HepG2 (cell line): ENCODE data around the gene ZER1. TPM values are rescaled to one million over a fixed set of nuclear protein-coding genes. Genes with fewer than 3 reads are reported as not detected.

Experiments
- KLF12 ChIP-seq: sonication (generic); formaldehyde crosslinking; IDR thresholded peaks from 2 replicates; pipeline ENCODE4 v1.4.0; 2020; ENCODE audit warnings: missing genetic modification reagents, borderline replicate concordance
- MBD4 ChIP-seq: IDR thresholded peaks from 2 replicates; pipeline ENCODE4 v1.6.1; 2012; ENCODE audit warnings: low read length, inconsistent platforms, borderline replicate concordance
- NONO ChIP-seq, 2 experiments: fragments of 450-650 bp in 1 of 2; sonication (generic) in 1 of 2; formaldehyde crosslinking in 1 of 2; IDR thresholded peaks in 1 of 2; conservative IDR thresholded peaks in 1 of 2; 2 replicates each; pipeline versions ENCODE4 v1.6.1 to v1.8.0; 2017 to 2022; ENCODE audit warnings: mild to moderate bottlenecking in 1 of 2, missing genetic modification reagents in 1 of 2, moderate library complexity in 1 of 2
- SRSF4 ChIP-seq: fragments of 200-400 bp; formaldehyde crosslinking; IDR thresholded peaks from one replicate; pipeline ENCODE4 v1.6.1; 2018; ENCODE audit warnings: mild to moderate bottlenecking, low read depth, low read length, moderate library complexity; ENCODE audit not compliant: poor library complexity, severe bottlenecking
- TBP ChIP-seq: sonication (generic); formaldehyde crosslinking; IDR thresholded peaks from 2 replicates; pipeline ENCODE4 v1.5.0; 2020; ENCODE audit warnings: missing genetic modification reagents
- YEATS2 ChIP-seq: sonication (generic); formaldehyde crosslinking; IDR thresholded peaks from 2 replicates; pipeline ENCODE4 v1.4.0; 2020; ENCODE audit warnings: missing genetic modification reagents, borderline replicate concordance
- ZBTB3 ChIP-seq: sonication (generic); formaldehyde crosslinking; IDR thresholded peaks from 2 replicates; pipeline ENCODE4 v1.4.0; 2020; ENCODE audit warnings: low read depth, mild to moderate bottlenecking, moderate library complexity, missing genetic modification reagents, borderline replicate concordance
- ZNF138 ChIP-seq: sonication (generic); formaldehyde crosslinking; IDR thresholded peaks from 2 replicates; pipeline ENCODE4 v1.5.0; 2020; ENCODE audit warnings: mild to moderate bottlenecking, low read depth, missing genetic modification reagents
- ZNF496 ChIP-seq: sonication (generic); formaldehyde crosslinking; IDR thresholded peaks from 2 replicates; pipeline ENCODE4 v1.8.1; 2023; ENCODE audit warnings: mild to moderate bottlenecking, moderate library complexity, missing genetic modification reagents; ENCODE audit not compliant: insufficient replicate concordance
- polyA plus RNA-seq, 8 experiments: library from polyadenylated mRNA; depleted of rRNA in 3 of 8; stranded (reverse) in 7 of 8; unstranded in 1 of 8; fragments of >200 nt; fragmentation: Illumina TruSeq in 4 of 8; extraction: Trizol in 4 of 8; gene quantifications; 2 replicates each; pipeline versions ENCODE4 v1.2.1 to v1.2.3, GENCODE V29; 2011 to 2016; ENCODE audit warnings: low read depth in 4 of 8, missing spikeins in 1 of 8, mixed read lengths in 1 of 8; ENCODE audit not compliant: insufficient read depth in 1 of 8
- total RNA-seq, 5 experiments: library from RNA; depleted of rRNA; stranded (reverse); fragments of >200 nt; fragmentation: Illumina TruSeq; extraction: Trizol; gene quantifications; 2 replicates each; pipeline ENCODE4 v1.2.3, GENCODE V29; 2016; ENCODE audit warnings: low read depth in 1 of 5
- TF ChIP-seq, protein P1 (sequence below): sonication (generic); formaldehyde crosslinking; conservative IDR thresholded peaks from 2 replicates; pipeline ENCODE4 v1.4.0; 2020; ENCODE audit warnings: missing genetic modification reagents
- TF ChIP-seq, protein P2 (sequence below): sonication (generic); formaldehyde crosslinking; IDR thresholded peaks from 2 replicates; pipeline ENCODE4 v1.8.0; 2022; ENCODE audit warnings: mild to moderate bottlenecking, missing genetic modification reagents, moderate library complexity
- TF ChIP-seq, protein P3 (sequence below): sonication (generic); formaldehyde crosslinking; IDR thresholded peaks from 2 replicates; pipeline ENCODE4 v1.4.0; 2020; ENCODE audit warnings: missing genetic modification reagents, borderline replicate concordance
- TF ChIP-seq, protein P4 (sequence below): sonication (generic); formaldehyde crosslinking; IDR thresholded peaks from 2 replicates; pipeline ENCODE4 v1.4.0; 2020; ENCODE audit warnings: mild to moderate bottlenecking, missing genetic modification reagents

ZER1 gene
- total and polyA plus RNA-seq, 2 of the 13 experiments (the other 11 are each of a cell fraction or from before 2014, with no cell fraction given), result 7.7 to 40.0 TPM

DNA sequence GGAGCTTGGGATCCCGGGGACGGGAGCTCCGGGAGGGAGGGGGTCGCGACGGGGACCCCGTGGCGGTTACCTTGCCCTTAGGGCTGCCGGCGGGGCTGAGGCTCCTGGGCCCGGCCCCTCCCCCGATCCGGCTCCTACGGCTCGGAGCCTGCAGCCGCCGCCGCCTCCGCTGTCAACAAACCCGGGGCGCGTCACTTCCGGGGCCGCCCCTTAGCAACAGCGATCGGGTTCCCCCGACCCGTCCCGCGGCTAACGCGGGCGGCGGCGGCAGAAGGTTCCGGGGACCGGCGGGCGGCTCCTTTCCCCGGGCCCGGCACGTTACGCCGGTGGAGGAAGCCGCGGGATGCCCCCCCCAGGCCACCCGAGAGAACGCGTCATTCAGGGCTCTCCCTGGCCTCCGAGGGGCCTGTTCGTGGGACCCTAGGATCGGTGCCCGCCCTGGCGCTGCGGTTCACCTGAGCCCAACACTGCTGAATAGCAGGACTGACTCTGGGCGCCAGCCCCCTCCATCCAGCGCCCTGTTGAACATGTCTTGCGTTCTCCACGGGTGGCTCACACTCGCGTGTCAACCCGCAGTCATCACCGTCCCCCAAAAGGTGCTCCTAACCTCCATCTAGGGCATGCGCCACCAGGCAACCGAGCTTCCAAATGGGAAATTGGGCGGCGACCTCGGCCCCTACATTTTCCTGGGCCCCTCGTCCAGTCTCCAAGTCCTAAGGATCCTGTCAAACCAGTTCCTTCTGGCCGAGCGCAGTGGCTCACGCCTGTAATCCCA, at the start of gene ZER1 (continued):
- TF ChIP-seq, protein P1, sequence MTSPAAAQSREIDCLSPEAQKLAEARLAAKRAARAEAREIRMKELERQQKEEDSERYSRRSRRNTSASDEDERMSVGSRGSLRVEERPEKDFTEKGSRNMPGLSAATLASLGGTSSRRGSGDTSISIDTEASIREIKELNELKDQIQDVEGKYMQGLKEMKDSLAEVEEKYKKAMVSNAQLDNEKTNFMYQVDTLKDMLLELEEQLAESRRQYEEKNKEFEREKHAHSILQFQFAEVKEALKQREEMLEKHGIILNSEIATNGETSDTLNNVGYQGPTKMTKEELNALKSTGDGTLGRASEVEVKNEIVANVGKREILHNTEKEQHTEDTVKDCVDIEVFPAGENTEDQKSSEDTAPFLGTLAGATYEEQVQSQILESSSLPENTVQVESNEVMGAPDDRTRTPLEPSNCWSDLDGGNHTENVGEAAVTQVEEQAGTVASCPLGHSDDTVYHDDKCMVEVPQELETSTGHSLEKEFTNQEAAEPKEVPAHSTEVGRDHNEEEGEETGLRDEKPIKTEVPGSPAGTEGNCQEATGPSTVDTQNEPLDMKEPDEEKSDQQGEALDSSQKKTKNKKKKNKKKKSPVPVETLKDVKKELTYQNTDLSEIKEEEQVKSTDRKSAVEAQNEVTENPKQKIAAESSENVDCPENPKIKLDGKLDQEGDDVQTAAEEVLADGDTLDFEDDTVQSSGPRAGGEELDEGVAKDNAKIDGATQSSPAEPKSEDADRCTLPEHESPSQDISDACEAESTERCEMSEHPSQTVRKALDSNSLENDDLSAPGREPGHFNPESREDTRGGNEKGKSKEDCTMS (CRISPR knock-in tag), result no peak
- TF ChIP-seq ZBTB3 (CRISPR knock-in tag), result no peak
- TF ChIP-seq, protein P2, sequence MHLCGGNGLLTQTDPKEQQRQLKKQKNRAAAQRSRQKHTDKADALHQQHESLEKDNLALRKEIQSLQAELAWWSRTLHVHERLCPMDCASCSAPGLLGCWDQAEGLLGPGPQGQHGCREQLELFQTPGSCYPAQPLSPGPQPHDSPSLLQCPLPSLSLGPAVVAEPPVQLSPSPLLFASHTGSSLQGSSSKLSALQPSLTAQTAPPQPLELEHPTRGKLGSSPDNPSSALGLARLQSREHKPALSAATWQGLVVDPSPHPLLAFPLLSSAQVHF (CRISPR knock-in tag), result no peak
- TF ChIP-seq MBD4, result no peak
- peak; percentile 81; the same call in 1 of the 2 replicates for TF ChIP-seq KLF12
- TF ChIP-seq, protein P3, sequence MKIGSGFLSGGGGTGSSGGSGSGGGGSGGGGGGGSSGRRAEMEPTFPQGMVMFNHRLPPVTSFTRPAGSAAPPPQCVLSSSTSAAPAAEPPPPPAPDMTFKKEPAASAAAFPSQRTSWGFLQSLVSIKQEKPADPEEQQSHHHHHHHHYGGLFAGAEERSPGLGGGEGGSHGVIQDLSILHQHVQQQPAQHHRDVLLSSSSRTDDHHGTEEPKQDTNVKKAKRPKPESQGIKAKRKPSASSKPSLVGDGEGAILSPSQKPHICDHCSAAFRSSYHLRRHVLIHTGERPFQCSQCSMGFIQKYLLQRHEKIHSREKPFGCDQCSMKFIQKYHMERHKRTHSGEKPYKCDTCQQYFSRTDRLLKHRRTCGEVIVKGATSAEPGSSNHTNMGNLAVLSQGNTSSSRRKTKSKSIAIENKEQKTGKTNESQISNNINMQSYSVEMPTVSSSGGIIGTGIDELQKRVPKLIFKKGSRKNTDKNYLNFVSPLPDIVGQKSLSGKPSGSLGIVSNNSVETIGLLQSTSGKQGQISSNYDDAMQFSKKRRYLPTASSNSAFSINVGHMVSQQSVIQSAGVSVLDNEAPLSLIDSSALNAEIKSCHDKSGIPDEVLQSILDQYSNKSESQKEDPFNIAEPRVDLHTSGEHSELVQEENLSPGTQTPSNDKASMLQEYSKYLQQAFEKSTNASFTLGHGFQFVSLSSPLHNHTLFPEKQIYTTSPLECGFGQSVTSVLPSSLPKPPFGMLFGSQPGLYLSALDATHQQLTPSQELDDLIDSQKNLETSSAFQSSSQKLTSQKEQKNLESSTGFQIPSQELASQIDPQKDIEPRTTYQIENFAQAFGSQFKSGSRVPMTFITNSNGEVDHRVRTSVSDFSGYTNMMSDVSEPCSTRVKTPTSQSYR (CRISPR knock-in tag), result peak; percentile 70
- TF ChIP-seq, protein P4, sequence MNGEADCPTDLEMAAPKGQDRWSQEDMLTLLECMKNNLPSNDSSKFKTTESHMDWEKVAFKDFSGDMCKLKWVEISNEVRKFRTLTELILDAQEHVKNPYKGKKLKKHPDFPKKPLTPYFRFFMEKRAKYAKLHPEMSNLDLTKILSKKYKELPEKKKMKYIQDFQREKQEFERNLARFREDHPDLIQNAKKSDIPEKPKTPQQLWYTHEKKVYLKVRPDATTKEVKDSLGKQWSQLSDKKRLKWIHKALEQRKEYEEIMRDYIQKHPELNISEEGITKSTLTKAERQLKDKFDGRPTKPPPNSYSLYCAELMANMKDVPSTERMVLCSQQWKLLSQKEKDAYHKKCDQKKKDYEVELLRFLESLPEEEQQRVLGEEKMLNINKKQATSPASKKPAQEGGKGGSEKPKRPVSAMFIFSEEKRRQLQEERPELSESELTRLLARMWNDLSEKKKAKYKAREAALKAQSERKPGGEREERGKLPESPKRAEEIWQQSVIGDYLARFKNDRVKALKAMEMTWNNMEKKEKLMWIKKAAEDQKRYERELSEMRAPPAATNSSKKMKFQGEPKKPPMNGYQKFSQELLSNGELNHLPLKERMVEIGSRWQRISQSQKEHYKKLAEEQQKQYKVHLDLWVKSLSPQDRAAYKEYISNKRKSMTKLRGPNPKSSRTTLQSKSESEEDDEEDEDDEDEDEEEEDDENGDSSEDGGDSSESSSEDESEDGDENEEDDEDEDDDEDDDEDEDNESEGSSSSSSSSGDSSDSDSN, result peak; percentile 94
- no peak for TF ChIP-seq SRSF4
- TF ChIP-seq TBP (CRISPR knock-in tag), result no peak
- TF ChIP-seq ZNF496, result no peak
- TF ChIP-seq ZNF138 (CRISPR knock-in tag), result no peak
- peak; percentile 95 for TF ChIP-seq YEATS2 (CRISPR knock-in tag)
- no peak for TF ChIP-seq NONO (IDR thresholded peaks at IDR 0.05)
- TF ChIP-seq NONO (CRISPR knock-in tag; conservative IDR thresholded peaks at IDR 0.05), result peak; percentile 85
